Stomach (tissue), 9 donors: ENCODE measurements around the gene USP40. TPM values are rescaled to one million over a fixed set of nuclear protein-coding genes. Genes with fewer than 3 reads are reported as not detected.
A peak's percentile ranks its signal among the peaks of the same experiment; 100 is the strongest.

Experiments
- DNase-seq, 2 donors: peaks; one replicate each; pipeline versions ENCODE4 v3.0.0 to v3.0.0-alpha.2; 2013 to 2019
- H3K27ac ChIP-seq, 5 donors: fragments of 200-600 bp in 4 of 5; sonication (generic) in 4 of 5; one replicate each; pipeline ENCODE4 v1.5.1; 2013 to 2019; ENCODE audit warnings: mild to moderate bottlenecking in 1 of 5, moderate library complexity in 1 of 5
- H3K27me3 ChIP-seq, 3 donors: fragments of 200-600 bp; sonication (generic); one replicate each; pipeline ENCODE4 v1.5.1; 2017 to 2019; ENCODE audit warnings: mixed run types in 1 of 3
- H3K36me3 ChIP-seq, 4 donors: fragments of 200-600 bp; sonication (generic); 1 replicate in 3 of 4; 2 replicates in 1 of 4; pipeline ENCODE4 v1.5.1; 2016 to 2019
- H3K4me1 ChIP-seq, 4 donors: fragments of 200-600 bp; sonication (generic); one replicate each; pipeline ENCODE4 v1.5.1; 2016 to 2019
- H3K4me3 ChIP-seq, 4 donors: fragments of 200-600 bp; sonication (generic) in 3 of 4; one replicate each; pipeline ENCODE4 v1.5.1; 2016 to 2019; ENCODE audit warnings: mild to moderate bottlenecking in 1 of 4
- H3K9me3 ChIP-seq, 4 donors: fragments of 200-600 bp; sonication (generic); one replicate each; pipeline ENCODE4 v1.5.1; 2016 to 2019
- EP300 ChIP-seq: sonication (generic); formaldehyde crosslinking; IDR thresholded peaks from one replicate; pipeline ENCODE4 v1.6.1; 2017; ENCODE audit warnings: antibody characterized with exemption
- POLR2A ChIP-seq, 4 donors: fragments of 450-650 bp; IDR thresholded peaks; one replicate each; pipeline ENCODE4 v1.6.1; 2016; ENCODE audit warnings: antibody characterized with exemption in 4 of 4, control low read depth in 2 of 4, mild to moderate bottlenecking in 1 of 4, moderate library complexity in 1 of 4
- POLR2AphosphoS5 ChIP-seq, 3 donors: sonication (generic); formaldehyde crosslinking; IDR thresholded peaks; one replicate each; pipeline ENCODE4 v1.6.1; 2016; ENCODE audit warnings: antibody characterized with exemption in 3 of 3
- WGBS, 5 donors: extraction: QIAGEN DNeasy Blood & Tissue Kit in 3 of 5; methylation state at CpG; one replicate each; pipeline versions ENCODE4 v1.1.5 to v1.1.7; 2013 to 2018; 5-methylcytosine and 5-hydroxymethylcytosine counted together
- intact Hi-C: fragments of 100-400 bp; cut with DNase I; formaldehyde crosslinking; loops from one replicate; pipeline ENCODE4 v1.15.1; 2023; ENCODE audit warnings: low total_unique reads
- polyA plus RNA-seq, 3 donors: library from polyadenylated mRNA; stranded (reverse); fragments of 200-250 nt; gene quantifications; one replicate each; pipeline ENCODE4 v1.2.3, GENCODE V29; 2013
- total RNA-seq, 5 donors: library from RNA; depleted of rRNA; stranded (reverse); fragments of >200 nt; gene quantifications; one replicate each; pipeline versions ENCODE4 v1.1.0 to v1.2.3, GENCODE V29; 2014 to 2016
- TF ChIP-seq, protein P1 (sequence below), 7 experiments: fragments of 450-650 bp in 4 of 7; fragments of 200-600 bp in 3 of 7; sonication (generic) in 3 of 7; IDR thresholded peaks; one replicate each; pipeline ENCODE4 v1.5.1; 2016 to 2019; ENCODE audit warnings: antibody characterized with exemption in 7 of 7, control low read depth in 2 of 7, mild to moderate bottlenecking in 1 of 7
- donor health status: healthy with polysubstance abuse.
- donor health status: Bipolar disorder and iron deficiency.
- donor health status: healthy.

Gene USP40
- total and polyA plus RNA-seq, 8 donors = 14.5 to 186 (median 31.3) TPM

DNA sequence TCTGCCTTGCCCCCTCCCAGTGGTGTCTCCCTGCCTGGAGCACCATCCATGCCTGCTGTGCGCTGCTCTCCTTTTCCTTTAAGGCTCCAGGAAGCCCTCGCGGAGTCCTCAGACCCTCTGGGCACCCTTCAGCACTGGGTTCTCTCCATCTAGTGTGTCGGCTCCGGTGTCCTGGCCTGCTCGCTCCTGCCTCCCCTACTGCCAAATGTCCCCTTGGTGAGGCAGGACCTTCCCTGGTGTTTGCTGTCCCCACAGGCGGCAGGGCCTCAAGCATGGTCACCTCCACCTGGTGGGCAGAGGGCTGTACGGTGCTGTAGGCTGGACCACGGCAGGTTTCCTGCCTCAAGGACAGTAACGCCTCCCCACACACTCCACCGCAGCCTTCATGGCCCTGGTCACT is 122.1 kb downstream of the USP40 start:
- no peak overlapping the region for H3K4me3 ChIP-seq
- WGBS, 5 donors = 74 to 87% (median 77%) methylated on average over 11 of the region's 11 CpGs
- no peaks in the 10 kb centered on the region for H3K9me3 ChIP-seq
- intact Hi-C loops = loop anchor here (10.0 kb wide), 1 partner anchor 90 kb away; the partner anchor contains the start of gene DGKD
- no peak for DNase-seq
- peaks cover 44 to 94% (median 58%) of the 10 kb centered on the region in 4 donors for H3K4me1 ChIP-seq
- no peaks in the 10 kb centered on the region for H3K27me3 ChIP-seq
- H3K27ac ChIP-seq = peak overlapping the region; percentile 59 to 81 (median 72)
- no peak for TF ChIP-seq EP300
- TF ChIP-seq, protein P1, sequence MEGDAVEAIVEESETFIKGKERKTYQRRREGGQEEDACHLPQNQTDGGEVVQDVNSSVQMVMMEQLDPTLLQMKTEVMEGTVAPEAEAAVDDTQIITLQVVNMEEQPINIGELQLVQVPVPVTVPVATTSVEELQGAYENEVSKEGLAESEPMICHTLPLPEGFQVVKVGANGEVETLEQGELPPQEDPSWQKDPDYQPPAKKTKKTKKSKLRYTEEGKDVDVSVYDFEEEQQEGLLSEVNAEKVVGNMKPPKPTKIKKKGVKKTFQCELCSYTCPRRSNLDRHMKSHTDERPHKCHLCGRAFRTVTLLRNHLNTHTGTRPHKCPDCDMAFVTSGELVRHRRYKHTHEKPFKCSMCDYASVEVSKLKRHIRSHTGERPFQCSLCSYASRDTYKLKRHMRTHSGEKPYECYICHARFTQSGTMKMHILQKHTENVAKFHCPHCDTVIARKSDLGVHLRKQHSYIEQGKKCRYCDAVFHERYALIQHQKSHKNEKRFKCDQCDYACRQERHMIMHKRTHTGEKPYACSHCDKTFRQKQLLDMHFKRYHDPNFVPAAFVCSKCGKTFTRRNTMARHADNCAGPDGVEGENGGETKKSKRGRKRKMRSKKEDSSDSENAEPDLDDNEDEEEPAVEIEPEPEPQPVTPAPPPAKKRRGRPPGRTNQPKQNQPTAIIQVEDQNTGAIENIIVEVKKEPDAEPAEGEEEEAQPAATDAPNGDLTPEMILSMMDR (IDR thresholded peaks at IDR 0.05) = no peak
- TF ChIP-seq POLR2A (IDR thresholded peaks at IDR 0.05) = no peak
- peaks cover 61 to 95% (median 88%) of the 10 kb centered on the region in 4 donors for H3K36me3 ChIP-seq

DNA sequence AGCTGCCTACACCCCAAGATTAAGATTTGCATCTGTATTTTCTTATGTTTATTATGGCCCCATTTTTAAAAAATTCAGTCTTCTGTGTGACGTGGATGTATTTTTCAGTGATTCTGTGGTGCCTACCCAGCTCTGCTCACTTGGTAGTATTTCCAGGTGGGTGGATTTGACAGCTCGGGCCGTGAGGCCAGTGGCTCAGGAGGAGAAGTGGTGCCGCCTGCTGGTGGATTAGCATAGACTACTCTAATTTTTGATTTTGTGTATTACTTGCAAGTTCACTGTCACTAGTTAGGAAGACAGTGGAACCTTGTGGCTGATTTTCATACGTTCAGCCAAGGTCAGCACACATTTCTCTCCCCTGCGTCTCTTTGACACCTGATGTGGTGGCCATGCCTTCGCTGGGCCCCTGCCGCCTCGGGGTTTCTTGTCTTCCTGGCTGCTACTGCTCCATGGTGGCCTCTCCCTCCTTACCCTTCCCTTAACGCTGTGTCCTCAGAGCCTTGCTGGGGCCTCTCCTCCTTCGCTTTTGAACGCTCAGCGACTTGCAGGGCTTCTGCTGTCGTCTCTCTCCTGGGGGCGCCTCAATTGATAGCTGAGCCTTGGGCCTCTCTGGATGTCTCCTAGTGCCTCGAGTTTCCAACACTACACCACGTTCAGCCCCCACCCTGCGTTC is 122.9 kb downstream of the USP40 start:
- Histone ChIP-seq H3K36me3 (peaks cover 61 to 95% (median 88%) of the 10 kb centered on the region in 4 donors), H3K4me3 (no peak overlapping the region), H3K9me3 (no peaks in the 10 kb centered on the region), H3K27me3 (no peaks in the 10 kb centered on the region), H3K27ac (peak overlapping the region; percentile 59 to 81 (median 72)), H3K4me1 (peaks cover 45 to 94% (median 61%) of the 10 kb centered on the region in 4 donors)
- DNase-seq = peak; percentile 90 to 95
- TF ChIP-seq, protein P1 (IDR thresholded peaks at IDR 0.05) = peak in 5 of 7 experiments; percentile 62 to 93 (median 79)
- TF ChIP-seq POLR2AphosphoS5 (IDR thresholded peaks at IDR 0.05) (peak in 1 of 3 donors; percentile 36), POLR2A (IDR thresholded peaks at IDR 0.05) (no peak)
- WGBS, 5 donors = 37 to 48% (median 44%) methylated on average over 18 of the region's 18 CpGs
- intact Hi-C loops = loop anchor here (10.0 kb wide), 1 partner anchor 89 kb away; the partner anchor contains the start of gene DGKD

DNA sequence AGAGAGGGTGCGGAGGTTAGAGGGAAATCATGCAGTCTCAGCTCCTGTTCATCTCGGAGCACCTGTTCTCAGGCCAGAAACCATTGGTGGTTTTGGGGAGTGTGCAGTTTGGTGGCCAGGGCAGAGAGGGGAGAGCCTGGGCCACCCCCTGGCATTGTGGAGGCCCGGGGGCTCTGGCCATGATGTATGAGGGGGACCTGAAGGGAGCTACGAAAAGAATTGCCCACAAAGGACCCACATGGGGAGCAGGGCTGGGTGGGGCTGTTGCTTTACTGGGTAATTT is 124.6 kb downstream of the USP40 start:
- Histone ChIP-seq H3K9me3 (no peaks in the 10 kb centered on the region), H3K4me3 (no peak overlapping the region), H3K36me3 (peaks cover 59 to 95% (median 88%) of the 10 kb centered on the region in 4 donors), H3K27me3 (no peaks in the 10 kb centered on the region), H3K4me1 (peaks cover 31 to 85% (median 47%) of the 10 kb centered on the region in 4 donors), H3K27ac (peak overlapping the region; percentile 38 to 81 (median 72))
- intact Hi-C loops = loop anchor here (10.0 kb wide), 1 partner anchor 87 kb away; the partner anchor contains the start of gene DGKD
- TF ChIP-seq POLR2A (IDR thresholded peaks at IDR 0.05) (no peak), EP300 (no peak), POLR2AphosphoS5 (IDR thresholded peaks at IDR 0.05) (no peak)
- TF ChIP-seq, protein P1 (IDR thresholded peaks at IDR 0.05) = no peak
- WGBS, 5 donors = 41 to 71% (median 45%) methylated on average over 4 of the region's 4 CpGs
- no peak for DNase-seq

DNA sequence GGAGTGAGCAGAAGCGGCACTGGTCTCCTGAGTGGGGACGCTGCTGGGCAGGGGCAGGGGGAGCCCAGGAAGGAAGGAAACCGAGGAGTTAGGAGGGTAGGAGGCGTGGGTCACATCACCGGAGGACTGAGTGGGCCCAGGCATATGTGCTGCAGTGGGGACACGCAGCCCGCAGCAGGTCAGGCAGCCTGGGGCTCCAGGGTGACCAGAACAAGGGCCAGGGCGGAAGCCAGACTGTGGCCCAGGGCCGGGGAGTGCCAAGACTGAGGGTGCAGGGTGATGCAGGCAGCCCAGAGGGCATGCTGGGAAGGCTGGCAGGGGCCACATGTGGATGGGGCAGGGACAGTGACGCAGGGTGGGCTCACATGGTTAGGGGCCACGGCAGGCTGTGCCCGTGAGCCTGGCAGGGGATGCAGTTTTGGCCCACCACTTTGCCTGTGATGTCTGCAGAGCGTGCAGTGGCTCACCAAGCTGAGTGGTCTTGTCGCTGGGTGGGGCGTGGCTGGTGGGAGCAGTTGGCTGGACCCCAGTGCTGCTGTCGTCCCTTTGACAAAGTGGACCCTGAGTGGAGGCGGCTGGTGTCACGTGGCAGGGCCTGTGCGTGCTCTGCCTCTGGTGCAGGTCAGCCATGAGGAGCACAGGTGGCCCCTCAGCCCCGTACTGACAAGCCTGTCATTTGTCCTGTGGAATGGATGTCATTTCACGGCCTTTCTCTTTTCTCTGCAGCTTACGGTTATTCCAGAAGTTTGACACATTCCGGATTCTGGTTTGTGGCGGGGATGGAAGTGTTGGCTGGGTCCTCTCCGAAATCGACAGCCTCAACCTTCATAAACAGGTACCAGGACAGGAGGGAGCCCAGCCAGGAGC is 125.2 kb downstream of the USP40 start:
- 63 to 87% (median 77%) methylated on average over 15 to 26 of the region's 26 CpGs for WGBS, 5 donors
- peaks cover 59 to 95% (median 88%) of the 10 kb centered on the region in 4 donors for H3K36me3 ChIP-seq
- H3K27me3 ChIP-seq = no peaks in the 10 kb centered on the region
- TF ChIP-seq POLR2AphosphoS5 (IDR thresholded peaks at IDR 0.05) (no peak), POLR2A (IDR thresholded peaks at IDR 0.05) (no peak), EP300 (no peak)
- TF ChIP-seq, protein P1 (IDR thresholded peaks at IDR 0.05) = no peak
- no peaks in the 10 kb centered on the region for H3K9me3 ChIP-seq
- peaks cover 36 to 84% (median 46%) of the 10 kb centered on the region in 4 donors for H3K4me1 ChIP-seq
- peak overlapping the region; percentile 58 to 81 (median 72) for H3K27ac ChIP-seq
- H3K4me3 ChIP-seq = no peak overlapping the region
- DNase-seq = no peak
- intact Hi-C loops = loop anchor here (10.0 kb wide), 1 partner anchor 87 kb away; the partner anchor contains the start of gene DGKD
